ENCODE results near the gene CADPS2. TPM values are rescaled to one million over a fixed set of nuclear protein-coding genes. Genes with fewer than 3 reads are reported as not detected.

Gene CADPS2
- total and polyA plus RNA-seq, 2 of the 8 experiments (the other 6 are each of a cell fraction or from before 2014, with no cell fraction given) = 8.9 to 22.3 TPM

GRCh38 chr7:122653685-122654084 lies 232.6 kb downstream of the CADPS2 start (continued):
- no peak for TF ChIP-seq ATF3 (IDR thresholded peaks at IDR 0.05; ENCODE audit: insufficient read depth, low read depth, low read length)
- TF ChIP-seq TBP (IDR thresholded peaks at IDR 0.05; ENCODE audit: low read depth, low read length) = no peak
- no peak for TF ChIP-seq POU5F1 (IDR thresholded peaks at IDR 0.05; ENCODE audit: low read depth, low read length)
- TF ChIP-seq BACH1 (IDR thresholded peaks at IDR 0.05; ENCODE audit: low read length) = no peak

Measured in H1 (cell line).